GM13976 (cell line): ENCODE data around the gene CALHM1.
"Not testable (repeated sequence)": the region's sequence is repeated elsewhere in the genome, so short reads cannot be mapped to it uniquely, and the experiment has no call there.

Experiments used
- DNase-seq: peaks from one replicate; pipeline ENCODE4 v3.0.0; 2012; ENCODE audit warnings: low spot score
- CTCF ChIP-seq: IDR thresholded peaks from 2 replicates; pipeline ENCODE4 v1.5.1; 2012; ENCODE audit warnings: borderline replicate concordance, mild to moderate bottlenecking; ENCODE audit not compliant: insufficient read depth; ENCODE audit errors: extremely low read depth, missing control alignments, control extremely low read depth
- in situ Hi-C: fragments of 300-500 bp; cut with MboI; formaldehyde crosslinking; loops from one replicate; pipeline ENCODE4 v1.12.0; 2022; ENCODE audit warnings: low sequenced_read_pairs, mixed read lengths, inconsistent platforms; ENCODE audit not compliant: unreplicated experiment

Gene CALHM1

GRCh38 chr10:103423748-103424147 is 35.0 kb downstream of the CALHM1 start:
- TF ChIP-seq CTCF, result no peak
- in situ Hi-C loops, result no loop called here
- DNase-seq, result no peak

- TF ChIP-seq CTCF, result no peak
- in situ Hi-C loops, result loop anchor here (5.0 kb wide), 1 partner anchor 68 kb away; no protein-coding TSS in a partner anchor
- DNase-seq, result no peak
Measured at GRCh38 chr10:103419101-103419500, 39.6 kb downstream of the CALHM1 start.

GRCh38 chr10:103417601-103418000 is 41.1 kb downstream of the CALHM1 start:
- in situ Hi-C loops, result loop anchor here (5.0 kb wide), 1 partner anchor 70 kb away; no protein-coding TSS in a partner anchor

GRCh38 chr10:103417148-103417469 is 41.6 kb downstream of the CALHM1 start:
- in situ Hi-C loops, result loop anchor here (5.0 kb wide), 1 partner anchor 70 kb away; no protein-coding TSS in a partner anchor
- DNase-seq, result not testable (repeated sequence)

More at GRCh38 chr10:103417601-103418000, 41.1 kb downstream of the CALHM1 start:
- TF ChIP-seq CTCF, result no peak
- DNase-seq, result no peak

- in situ Hi-C loops, result loop anchor here (5.0 kb wide), 1 partner anchor 71 kb away; no protein-coding TSS in a partner anchor
- peak; percentile 72 for TF ChIP-seq CTCF
- DNase-seq, result peak; percentile 59
Measured at GRCh38 chr10:103416436-103417147, 42.1 kb downstream of the CALHM1 start.

GRCh38 chr10:103415581-103415980 is 43.1 kb downstream of the CALHM1 start:
- TF ChIP-seq CTCF, result no peak
- in situ Hi-C loops, result loop anchor here (5.0 kb wide), 1 partner anchor 72 kb away; no protein-coding TSS in a partner anchor
- no peak for DNase-seq

- in situ Hi-C loops, result no loop called here
- DNase-seq, result no peak
- TF ChIP-seq CTCF, result no peak
Measured at GRCh38 chr10:103413564-103413963, 45.1 kb downstream of the CALHM1 start.
